SK-N-SH treated with all-trans-retinoic acid at 6 μM for 48 hours (cell line): ENCODE data around the gene WDR54.

Source experiments
- ATAC-seq: fragments of 200-7000 bp; cut with Tn5 transposase; 3 replicates; pipeline ENCODE4 v1.9.1; 2020; ENCODE audit warnings: mild to moderate bottlenecking, moderate library complexity
- BACH2 ChIP-seq: fragments of 250-450 bp; sonication (Bioruptor Pico); IDR thresholded peaks from 2 replicates; pipeline ENCODE4 v1.9.0; 2021; ENCODE audit warnings: mild to moderate bottlenecking, borderline replicate concordance
- CSDC2 ChIP-seq: fragments of 250-450 bp; sonication (Bioruptor Pico); IDR thresholded peaks from 2 replicates; pipeline ENCODE4 v1.5.0; 2020; ENCODE audit warnings: mild to moderate bottlenecking, moderate library complexity
- CSRNP3 ChIP-seq: fragments of 250-450 bp; sonication (Bioruptor Pico); IDR thresholded peaks from 2 replicates; pipeline ENCODE4 v1.5.1; 2021; ENCODE audit warnings: mild to moderate bottlenecking, moderate library complexity
- ESRRG ChIP-seq: fragments of 250-450 bp; sonication (Bioruptor Pico); IDR thresholded peaks from 2 replicates; pipeline ENCODE4 v1.6.1; 2021; ENCODE audit warnings: mild to moderate bottlenecking
- GLIS3 ChIP-seq: fragments of 250-450 bp; sonication (Bioruptor Pico); IDR thresholded peaks from 2 replicates; pipeline ENCODE4 v1.5.0; 2020; ENCODE audit warnings: mild to moderate bottlenecking, moderate library complexity
- ISL1 ChIP-seq: fragments of 250-450 bp; sonication (Bioruptor Pico); IDR thresholded peaks from 2 replicates; pipeline ENCODE4 v2.1.2; 2022; ENCODE audit warnings: mild to moderate bottlenecking, moderate library complexity
- OSR1 ChIP-seq: fragments of 250-450 bp; sonication (Bioruptor Pico); IDR thresholded peaks from 2 replicates; pipeline ENCODE4 v1.8.0; 2022; ENCODE audit warnings: moderate library complexity, mild to moderate bottlenecking, inconsistent platforms
- PATZ1 ChIP-seq: fragments of 250-450 bp; sonication (Bioruptor Pico); IDR thresholded peaks from 2 replicates; pipeline ENCODE4 v1.8.0; 2020; ENCODE audit warnings: mild to moderate bottlenecking, moderate library complexity, borderline replicate concordance
- PPARA ChIP-seq: fragments of 250-450 bp; sonication (Bioruptor Pico); IDR thresholded peaks from 2 replicates; pipeline ENCODE4 v1.5.0; 2020; ENCODE audit warnings: mild to moderate bottlenecking, borderline replicate concordance
- SNAI2 ChIP-seq: fragments of 250-450 bp; sonication (Bioruptor Pico); IDR thresholded peaks from 2 replicates; pipeline ENCODE4 v1.5.0; 2020; ENCODE audit warnings: mild to moderate bottlenecking, moderate library complexity
- TCF4 ChIP-seq: fragments of 250-450 bp; sonication (Bioruptor Pico); IDR thresholded peaks from 2 replicates; pipeline ENCODE4 v1.8.0; 2021; ENCODE audit warnings: mild to moderate bottlenecking, moderate library complexity, borderline replicate concordance
- TOX ChIP-seq: fragments of 250-450 bp; sonication (Bioruptor Pico); IDR thresholded peaks from 2 replicates; pipeline ENCODE4 v1.8.0; 2021; ENCODE audit warnings: mild to moderate bottlenecking, moderate library complexity, borderline replicate concordance
- TSHZ2 ChIP-seq: fragments of 250-450 bp; sonication (Bioruptor Pico); IDR thresholded peaks from 2 replicates; pipeline ENCODE4 v1.5.0; 2020; ENCODE audit warnings: mild to moderate bottlenecking, moderate library complexity
- ZC3H10 ChIP-seq: fragments of 250-450 bp; sonication (Bioruptor Pico); IDR thresholded peaks from 2 replicates; pipeline ENCODE4 v1.5.1; 2021; ENCODE audit warnings: mild to moderate bottlenecking, moderate library complexity
- ZFP3 ChIP-seq: fragments of 250-450 bp; sonication (Bioruptor Pico); IDR thresholded peaks from 2 replicates; pipeline ENCODE4 v1.5.0; 2020; ENCODE audit warnings: mild to moderate bottlenecking, moderate library complexity
- ZFP30 ChIP-seq: fragments of 450-650 bp; formaldehyde crosslinking; IDR thresholded peaks from 2 replicates; pipeline ENCODE4 v1.5.0; 2022; ENCODE audit warnings: mild to moderate bottlenecking, moderate library complexity
- ZNF565 ChIP-seq: fragments of 450-650 bp; formaldehyde crosslinking; conservative IDR thresholded peaks from 2 replicates; pipeline ENCODE4 v1.5.0; 2020; ENCODE audit warnings: low read depth, mild to moderate bottlenecking, moderate library complexity
- ZNF70 ChIP-seq: fragments of 450-650 bp; formaldehyde crosslinking; IDR thresholded peaks from 2 replicates; pipeline ENCODE4 v1.5.0; 2020; ENCODE audit warnings: mild to moderate bottlenecking, moderate library complexity
- TF ChIP-seq, protein P1 (sequence below): fragments of 250-450 bp; sonication (Bioruptor Pico); IDR thresholded peaks from 2 replicates; pipeline ENCODE4 v1.8.0; 2021; ENCODE audit warnings: low read depth, mild to moderate bottlenecking, moderate library complexity, borderline replicate concordance
- TF ChIP-seq, protein P2 (sequence below): fragments of 250-450 bp; sonication (Bioruptor Pico); IDR thresholded peaks from 2 replicates; pipeline ENCODE4 v1.5.1; 2020; ENCODE audit warnings: low read depth, mild to moderate bottlenecking, moderate library complexity

WDR54 gene

GRCh38 chr2:74374509-74375205 lies 46.9 kb upstream of the WDR54 start:
- TF ChIP-seq OSR1 (CRISPR knock-in tag) (no peak), TCF4 (CRISPR knock-in tag) (no peak), TSHZ2 (no peak), ZNF70 (CRISPR knock-in tag) (no peak), GLIS3 (no peak), ESRRG (no peak)
- TF ChIP-seq, protein P1, sequence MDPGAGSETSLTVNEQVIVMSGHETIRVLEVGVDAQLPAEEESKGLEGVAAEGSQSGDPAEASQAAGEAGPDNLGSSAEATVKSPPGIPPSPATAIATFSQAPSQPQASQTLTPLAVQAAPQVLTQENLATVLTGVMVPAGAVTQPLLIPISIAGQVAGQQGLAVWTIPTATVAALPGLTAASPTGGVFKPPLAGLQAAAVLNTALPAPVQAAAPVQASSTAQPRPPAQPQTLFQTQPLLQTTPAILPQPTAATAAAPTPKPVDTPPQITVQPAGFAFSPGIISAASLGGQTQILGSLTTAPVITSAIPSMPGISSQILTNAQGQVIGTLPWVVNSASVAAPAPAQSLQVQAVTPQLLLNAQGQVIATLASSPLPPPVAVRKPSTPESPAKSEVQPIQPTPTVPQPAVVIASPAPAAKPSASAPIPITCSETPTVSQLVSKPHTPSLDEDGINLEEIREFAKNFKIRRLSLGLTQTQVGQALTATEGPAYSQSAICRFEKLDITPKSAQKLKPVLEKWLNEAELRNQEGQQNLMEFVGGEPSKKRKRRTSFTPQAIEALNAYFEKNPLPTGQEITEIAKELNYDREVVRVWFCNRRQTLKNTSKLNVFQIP (CRISPR knock-in tag) = no peak
- peak; percentile 99 for ATAC-seq

GRCh38 chr2:74375838-74376237 lies 45.7 kb upstream of the WDR54 start:
- no peak for ATAC-seq
- TF ChIP-seq GLIS3 (no peak), ISL1 (CRISPR knock-in tag) (no peak), ESRRG (no peak), PPARA (CRISPR knock-in tag) (no peak), ZFP30 (no peak), OSR1 (CRISPR knock-in tag) (no peak), TSHZ2 (no peak), PATZ1 (CRISPR knock-in tag) (no peak), CSDC2 (CRISPR knock-in tag) (no peak), ZNF565 (no peak), ZC3H10 (CRISPR knock-in tag) (no peak), ZNF70 (CRISPR knock-in tag) (no peak)
- TF ChIP-seq, protein P1 (CRISPR knock-in tag) = no peak
- TF ChIP-seq, protein P2, sequence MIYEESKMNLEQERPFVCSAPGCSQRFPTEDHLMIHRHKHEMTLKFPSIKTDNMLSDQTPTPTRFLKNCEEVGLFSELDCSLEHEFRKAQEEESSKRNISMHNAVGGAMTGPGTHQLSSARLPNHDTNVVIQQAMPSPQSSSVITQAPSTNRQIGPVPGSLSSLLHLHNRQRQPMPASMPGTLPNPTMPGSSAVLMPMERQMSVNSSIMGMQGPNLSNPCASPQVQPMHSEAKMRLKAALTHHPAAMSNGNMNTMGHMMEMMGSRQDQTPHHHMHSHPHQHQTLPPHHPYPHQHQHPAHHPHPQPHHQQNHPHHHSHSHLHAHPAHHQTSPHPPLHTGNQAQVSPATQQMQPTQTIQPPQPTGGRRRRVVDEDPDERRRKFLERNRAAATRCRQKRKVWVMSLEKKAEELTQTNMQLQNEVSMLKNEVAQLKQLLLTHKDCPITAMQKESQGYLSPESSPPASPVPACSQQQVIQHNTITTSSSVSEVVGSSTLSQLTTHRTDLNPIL (CRISPR knock-in tag) = no peak

- ATAC-seq = no peak
- TF ChIP-seq ISL1 (CRISPR knock-in tag) = no peak
- TF ChIP-seq ZC3H10 (CRISPR knock-in tag) = no peak
- no peak for TF ChIP-seq ZFP30
- TF ChIP-seq BACH2 (CRISPR knock-in tag) = no peak
- TF ChIP-seq SNAI2 (CRISPR knock-in tag) = no peak
- no peak for TF ChIP-seq ZFP3 (CRISPR knock-in tag)
- TF ChIP-seq TOX (CRISPR knock-in tag) = no peak
- TF ChIP-seq ZNF565 = no peak
- TF ChIP-seq, protein P2 (CRISPR knock-in tag) = no peak
- no peak for TF ChIP-seq TCF4 (CRISPR knock-in tag)
- TF ChIP-seq ZNF70 (CRISPR knock-in tag) = no peak
- no peak for TF ChIP-seq ESRRG
- no peak for TF ChIP-seq CSRNP3 (CRISPR knock-in tag)
Observed at GRCh38 chr2:74378007-74378406, 43.5 kb upstream of the WDR54 start.
